Neural cell (in vitro differentiated cells): ENCODE results near the gene ALDH1B1. TPM values are rescaled to one million over a fixed set of nuclear protein-coding genes. Genes with fewer than 3 reads are reported as not detected.

Experiments used
- H2AFZ ChIP-seq: fragments of 200-600, 300-800 bp; sonication (generic), shearing (Covaris generic); 2 replicates; pipeline ENCODE4 v1.6.0; 2014; ENCODE audit warnings: low read depth, mild to moderate bottlenecking, antibody characterized with exemption, low read length, moderate library complexity
- H3F3A ChIP-seq: fragments of 200-600 bp; shearing (Covaris generic); 2 replicates; pipeline ENCODE4 v1.6.1; 2016; ENCODE audit warnings: mild to moderate bottlenecking, moderate library complexity, mixed read lengths, antibody characterized with exemption, low read length; ENCODE audit not compliant: insufficient read depth, poor library complexity, severe bottlenecking
- H3K27ac ChIP-seq: fragments of 200-600, 300-800 bp; sonication (generic), shearing (Covaris generic); 2 replicates; pipeline ENCODE4 v1.5.1; 2014; ENCODE audit warnings: mild to moderate bottlenecking, low read length, moderate library complexity
- H3K27me3 ChIP-seq: fragments of 300-800, 200-600 bp; sonication (generic), shearing (Covaris generic); 2 replicates; pipeline ENCODE4 v1.6.0; 2014; ENCODE audit warnings: mild to moderate bottlenecking, low read depth, low read length, moderate library complexity; ENCODE audit not compliant: insufficient read depth
- H3K36me3 ChIP-seq: fragments of 300-800, 200-600 bp; sonication (generic), shearing (Covaris generic); 2 replicates; pipeline ENCODE4 v1.5.1; 2014; ENCODE audit warnings: mild to moderate bottlenecking, antibody characterized with exemption, low read length, moderate library complexity; ENCODE audit not compliant: insufficient read depth
- H3K4me2 ChIP-seq: fragments of 300-800, 200-600 bp; sonication (generic), shearing (Covaris generic); 2 replicates; pipeline ENCODE4 v1.6.0; 2014; ENCODE audit warnings: mild to moderate bottlenecking, low read length
- H3K4me3 ChIP-seq: fragments of 300-800, 200-600 bp; sonication (generic), shearing (Covaris generic); 2 replicates; pipeline ENCODE4 v1.5.1; 2014; ENCODE audit warnings: mild to moderate bottlenecking, low read length, moderate library complexity
- H3K79me2 ChIP-seq: fragments of 200-600 bp; shearing (Covaris generic); replicated peaks from 2 replicates; pipeline ENCODE4 v1.6.0; 2014; ENCODE audit warnings: mild to moderate bottlenecking, low read length, moderate library complexity; ENCODE audit not compliant: insufficient read depth
- H3K9ac ChIP-seq: fragments of 300-800, 200-600 bp; sonication (generic), shearing (Covaris generic); 2 replicates; pipeline ENCODE4 v1.6.1; 2016; ENCODE audit warnings: mild to moderate bottlenecking, low read length, mixed read lengths
- H3K9me2 ChIP-seq: fragments of 200-600 bp; shearing (Covaris generic); 2 replicates; pipeline ENCODE4 v1.6.1; 2016; ENCODE audit warnings: mild to moderate bottlenecking, low read length, mixed read lengths; ENCODE audit not compliant: insufficient read depth
- H3K9me3 ChIP-seq: fragments of 200-600, 300-800 bp; sonication (generic), shearing (Covaris generic); 2 replicates; pipeline ENCODE4 v1.6.1; 2016; ENCODE audit warnings: mild to moderate bottlenecking, mixed run types, low read length, moderate library complexity, mixed read lengths
- H4K20me1 ChIP-seq: fragments of 200-600 bp; shearing (Covaris generic); 2 replicates; pipeline ENCODE4 v1.6.1; 2016; ENCODE audit warnings: mild to moderate bottlenecking, mixed run types; ENCODE audit not compliant: insufficient read depth
- CTCF ChIP-seq: fragments of 450-650 bp; IDR thresholded peaks from 2 replicates; pipeline ENCODE4 v1.5.1; 2014; ENCODE audit warnings: antibody characterized with exemption, mild to moderate bottlenecking, moderate library complexity; ENCODE audit not compliant: poor library complexity, severe bottlenecking
- EP300 ChIP-seq: fragments of 450-650 bp; conservative IDR thresholded peaks from 2 replicates; pipeline ENCODE4 v1.6.1; 2014; ENCODE audit warnings: antibody characterized with exemption, mild to moderate bottlenecking, moderate library complexity; ENCODE audit not compliant: poor library complexity, severe bottlenecking
- EZH2 ChIP-seq: fragments of 200-600, 300-800 bp; shearing (Covaris generic), sonication (generic); IDR thresholded peaks from 2 replicates; pipeline ENCODE4 v1.6.1; 2014; ENCODE audit warnings: antibody characterized with exemption, low read length, borderline replicate concordance, mild to moderate bottlenecking; ENCODE audit not compliant: insufficient read depth, poor library complexity, severe bottlenecking
- MXI1 ChIP-seq: fragments of 450-650 bp; conservative IDR thresholded peaks from 2 replicates; pipeline ENCODE4 v1.6.1; 2014; ENCODE audit warnings: antibody characterized with exemption, mild to moderate bottlenecking; ENCODE audit not compliant: poor library complexity, severe bottlenecking
- POLR2AphosphoS5 ChIP-seq: IDR thresholded peaks from 2 replicates; pipeline ENCODE4 v1.6.1; 2012
- RAD21 ChIP-seq: fragments of 450-650 bp; conservative IDR thresholded peaks from 2 replicates; pipeline ENCODE4 v1.6.1; 2014; ENCODE audit warnings: antibody characterized with exemption, mild to moderate bottlenecking, moderate library complexity
- REST ChIP-seq: IDR thresholded peaks from 2 replicates; pipeline ENCODE4 v1.6.1; 2012; ENCODE audit warnings: borderline replicate concordance
- SMC3 ChIP-seq: fragments of 450-650 bp; conservative IDR thresholded peaks from 2 replicates; pipeline ENCODE4 v1.6.1; 2014; ENCODE audit warnings: antibody characterized with exemption, mild to moderate bottlenecking, moderate library complexity; ENCODE audit not compliant: poor library complexity
- TAF1 ChIP-seq: IDR thresholded peaks from 2 replicates; pipeline ENCODE4 v1.6.1; 2012; ENCODE audit warnings: low read depth
- polyA plus RNA-seq: library from polyadenylated mRNA; depleted of rRNA; stranded (reverse); fragments of >200 nt; gene quantifications from 2 replicates; pipeline ENCODE4 v1.2.3, GENCODE V29; 2014

The ALDH1B1 gene
- polyA plus RNA-seq, 1 donor from 2014 or later, result 6.6 TPM

- Histone ChIP-seq H3K9me2 (no peaks in the 10 kb centered on the region), H3K9ac (no peak overlapping the region), H2AFZ (no peak overlapping the region), H3K27me3 (no peaks in the 10 kb centered on the region), H3K9me3 (no peaks in the 10 kb centered on the region), H3K4me3 (no peak overlapping the region), H3K4me2 (no peak overlapping the region), H3K79me2 (peaks cover 30% of the 10 kb centered on the region), H3K36me3 (no peaks in the 10 kb centered on the region), H4K20me1 (no peaks in the 10 kb centered on the region), H3F3A (no peaks in the 10 kb centered on the region), H3K27ac (no peak overlapping the region)
- TF ChIP-seq REST (no peak), RAD21 (no peak), SMC3 (no peak), EP300 (no peak), TAF1 (no peak), MXI1 (no peak)
Measured at GRCh38 chr9:38412751-38413150, 20.2 kb downstream of the ALDH1B1 start.

GRCh38 chr9:38413283-38413682, 20.8 kb downstream of the ALDH1B1 start:
- H3F3A ChIP-seq, result no peaks in the 10 kb centered on the region
- no peak overlapping the region for H3K27ac ChIP-seq
- no peak overlapping the region for H3K4me2 ChIP-seq
- no peak overlapping the region for H3K9ac ChIP-seq
- no peaks in the 10 kb centered on the region for H3K27me3 ChIP-seq
- H4K20me1 ChIP-seq, result no peaks in the 10 kb centered on the region
- no peaks in the 10 kb centered on the region for H3K36me3 ChIP-seq
- H2AFZ ChIP-seq, result no peak overlapping the region
- H3K9me2 ChIP-seq, result no peaks in the 10 kb centered on the region
- H3K4me3 ChIP-seq, result no peak overlapping the region
- H3K79me2 ChIP-seq, result peaks cover 35% of the 10 kb centered on the region
- H3K9me3 ChIP-seq, result no peaks in the 10 kb centered on the region
- TF ChIP-seq EZH2 (no peak), SMC3 (no peak), EP300 (no peak), MXI1 (no peak), POLR2AphosphoS5 (no peak), CTCF (no peak), TAF1 (no peak), REST (no peak), RAD21 (no peak)
